Prostate gland (tissue), 2 donors: ENCODE data around the gene KNG1.

ENCODE experiments used
- CTCF ChIP-seq, 4 experiments: fragments of 200-600 bp in 2 of 4; fragments of 450-650 bp in 2 of 4; sonication (generic) in 2 of 4; IDR thresholded peaks; 1 replicate in 3 of 4; 2 replicates in 1 of 4; pipeline ENCODE4 v1.5.1; 2016 to 2019; ENCODE audit warnings: antibody characterized with exemption in 4 of 4, mild to moderate bottlenecking in 2 of 4, moderate library complexity in 2 of 4
- POLR2AphosphoS5 ChIP-seq: sonication (generic); formaldehyde crosslinking; IDR thresholded peaks from one replicate; pipeline ENCODE4 v1.6.1; 2017; ENCODE audit warnings: antibody characterized with exemption

- TF ChIP-seq CTCF (IDR thresholded peaks at IDR 0.05) (no peak), POLR2AphosphoS5 (no peak)
Observed at GRCh38 chr3:186708983-186709679, 8.0 kb upstream of the KNG1 start.
